GM12878 (cell line): ENCODE results near the gene LCP1. TPM values are rescaled to one million over a fixed set of nuclear protein-coding genes. Genes with fewer than 3 reads are reported as not detected.

Experiments used
- ATAC-seq: fragments of 200-7000 bp; cut with Tn5 transposase; 3 replicates; pipeline ENCODE4 v1.9.1; 2020; ENCODE audit warnings: mild to moderate bottlenecking, moderate library complexity
- BruUV-seq: library from RNA; stranded (reverse); fragments of 400-500 nt; replicated peaks from 2 replicates; lab custom pipeline; 2021; lab: Mats Ljungman, UMichigan
- CTCF ChIA-PET: fragments of 300-600 bp; sonication (Branson Sonifier 250); formaldehyde crosslinking; extraction: SDS; loops from one replicate; lab custom pipeline; 2021; ENCODE audit warnings: inconsistent platforms; lab: Yijun Ruan, JAX
- POLR2A ChIA-PET: fragments of 350-600 bp; formaldehyde crosslinking; extraction: SDS; loops from one replicate; lab custom pipeline; 2021; ENCODE audit warnings: inconsistent platforms; lab: Charles Lee
- RAD21 ChIA-PET: fragments of 300-600 bp; sonication (Branson Sonifier 250); formaldehyde crosslinking; loops from one replicate; lab custom pipeline; 2023; ENCODE audit warnings: antibody characterized with exemption; ENCODE audit not compliant: unreplicated experiment; lab: Charles Lee
- SMC1A ChIA-PET: fragments of 300-600 bp; sonication (Branson Sonifier 250); formaldehyde crosslinking; loops from one replicate; lab custom pipeline; 2023; ENCODE audit not compliant: unreplicated experiment, uncharacterized antibody; lab: Charles Lee
- DNase-seq: peaks from one replicate; pipeline ENCODE4 v3.0.0-alpha.2; 2011; ENCODE audit warnings: low read depth, low spot score
- FAIRE-seq: peaks from 3 replicates; lab custom pipeline; 2011; peaks lifted over from hg19 to GRCh38; lab: Jason Lieb, UNC
- H2AFZ ChIP-seq: 2 replicates; pipeline ENCODE4 v1.6.0; 2011; ENCODE audit warnings: low read depth, low read length, control low read depth; ENCODE audit not compliant: control insufficient read depth
- H3K27ac ChIP-seq: 2 replicates; pipeline ENCODE4 v1.5.1; 2011; ENCODE audit warnings: control low read depth; ENCODE audit not compliant: control insufficient read depth, insufficient read depth
- H3K27me3 ChIP-seq, 2 experiments: replicated peaks in 1 of 2; 2 replicates each; pipeline versions ENCODE4 v1.6.0 to v1.6.1; 2011; ENCODE audit warnings: low read length in 1 of 2; ENCODE audit not compliant: control insufficient read depth in 2 of 2, insufficient read depth in 2 of 2
- H3K36me3 ChIP-seq, 2 experiments: 2 replicates each; pipeline ENCODE4 v1.5.1; 2011; ENCODE audit warnings: low read length in 1 of 2; ENCODE audit not compliant: control insufficient read depth in 2 of 2, insufficient read depth in 2 of 2
- H3K4me1 ChIP-seq: 2 replicates; pipeline ENCODE4 v1.6.1; 2011; ENCODE audit warnings: mild to moderate bottlenecking, low read length, moderate library complexity, mixed read lengths; ENCODE audit not compliant: control insufficient read depth, insufficient read depth
- H3K4me2 ChIP-seq: 2 replicates; pipeline ENCODE4 v1.6.0; 2011; ENCODE audit warnings: control low read depth; ENCODE audit not compliant: control insufficient read depth, insufficient read depth
- H3K4me3 ChIP-seq: fragments of 200-600 bp; sonication (generic); 2 replicates; pipeline ENCODE4 v1.5.1; 2016
- H3K79me2 ChIP-seq: 2 replicates; pipeline ENCODE4 v1.6.0; 2011; ENCODE audit warnings: low read length; ENCODE audit not compliant: control insufficient read depth, insufficient read depth
- H3K9ac ChIP-seq: 2 replicates; pipeline ENCODE4 v1.8.0; 2011; ENCODE audit warnings: low read length, control low read depth, mixed read lengths; ENCODE audit not compliant: control insufficient read depth, insufficient read depth
- H3K9me3 ChIP-seq: replicated peaks from 3 replicates; pipeline ENCODE4 v1.5.1; 2011; ENCODE audit warnings: mild to moderate bottlenecking, low read length; ENCODE audit not compliant: control insufficient read depth, insufficient read depth
- H4K20me1 ChIP-seq: 2 replicates; pipeline ENCODE4 v1.6.0; 2011; ENCODE audit not compliant: control insufficient read depth, insufficient read depth
- JUNB ChIP-seq: IDR thresholded peaks from 2 replicates; pipeline ENCODE4 v1.6.1; 2016; ENCODE audit warnings: antibody characterized with exemption, mild to moderate bottlenecking
- NRF1 ChIP-seq: conservative IDR thresholded peaks from 2 replicates; pipeline ENCODE4 v1.6.1; 2011; ENCODE audit warnings: mild to moderate bottlenecking, low read depth, low read length, improper control_type of control experiment
- POLR2AphosphoS2 ChIP-seq: IDR thresholded peaks from 2 replicates; pipeline ENCODE4 v1.6.1; 2011; ENCODE audit warnings: low read depth, mild to moderate bottlenecking, low read length, improper control_type of control experiment, moderate library complexity
- POLR2AphosphoS5 ChIP-seq: IDR thresholded peaks from 2 replicates; pipeline ENCODE4 v1.6.1; 2011; ENCODE audit warnings: mild to moderate bottlenecking, low read length, inconsistent platforms
- SMARCA5 ChIP-seq: fragments of 450-650 bp; IDR thresholded peaks from 2 replicates; pipeline ENCODE4 v1.6.1; 2017; ENCODE audit warnings: mild to moderate bottlenecking
- SMC3 ChIP-seq: IDR thresholded peaks from 2 replicates; pipeline ENCODE4 v1.6.1; 2011; ENCODE audit warnings: low read length, improper control_type of control experiment, borderline replicate concordance
- STAT3 ChIP-seq: IDR thresholded peaks from 2 replicates; pipeline ENCODE4 v1.6.1; 2011; ENCODE audit warnings: low read depth, low read length, improper control_type of control experiment
- ZBTB33 ChIP-seq: fragments of 450-650 bp; IDR thresholded peaks from 2 replicates; pipeline ENCODE4 v1.6.1; 2017; ENCODE audit warnings: mild to moderate bottlenecking
- WGBS: methylation state at CpG from one replicate; pipeline ENCODE4 v1.1.6; 2016; ENCODE audit warnings: low lambda C conversion rate; ENCODE audit not compliant: insufficient replicate concordance, insufficient coverage; ENCODE audit errors: missing lambda C conversion rate; 5-methylcytosine and 5-hydroxymethylcytosine counted together
- in situ Hi-C: fragments of 300-500 bp; cut with MboI; formaldehyde crosslinking; loops from 9 replicates; pipeline ENCODE4 v1.14.3; 2018; ENCODE audit warnings: mixed read lengths
- intact Hi-C: fragments of 100-400 bp; cut with micrococcal nuclease; formaldehyde crosslinking; loops from one replicate; pipeline ENCODE4 v1.14.2; 2022; ENCODE audit not compliant: unreplicated experiment
- polyA plus RNA-seq, 11 experiments: library from polyadenylated mRNA; depleted of rRNA in 4 of 11; unstranded in 6 of 11; stranded (reverse) in 5 of 11; fragments of >200 nt; fragmentation: Nextera tagmentation in 4 of 11; fragmentation: Illumina TruSeq in 1 of 11; extraction: Ambion mirVana in 4 of 11; extraction: Trizol in 1 of 11; gene quantifications; 1 replicate in 1 of 11; 2 replicates in 10 of 11; pipeline versions ENCODE4 v1.2.1 to v1.2.3, GENCODE V29; 2011 to 2016; ENCODE audit warnings: inconsistent platforms in 2 of 11, missing spikeins in 2 of 11, low read depth in 1 of 11
- total RNA-seq, 4 experiments: library from RNA; depleted of rRNA in 3 of 4; stranded (reverse); fragments of >200 nt in 3 of 4; fragmentation: Illumina TruSeq in 1 of 4; extraction: Trizol in 1 of 4; gene quantifications; 2 replicates each; pipeline versions ENCODE4 v1.2.1 to v1.2.3, GENCODE V29; 2013 to 2021

LCP1 gene
- total and polyA plus RNA-seq, 10 of the 15 experiments (the other 5 are each of a cell fraction or from before 2014, with no cell fraction given): 775 to 2,201 (median 1,556) TPM

GRCh38 chr13:46145950-46146349 is 36.0 kb downstream of the LCP1 start:
- CTCF ChIA-PET: no interaction called here
- 48% methylated on average over 1 of the region's 2 CpGs for WGBS
- FAIRE-seq (no peak), ATAC-seq (no peak), DNase-seq (no peak)
- Histone ChIP-seq H3K4me1 (no peaks in the 10 kb centered on the region), H2AFZ (no peak overlapping the region), H3K4me3 (no peak overlapping the region), H3K27me3 (no peaks in the 10 kb centered on the region), H3K9me3 (no peaks in the 10 kb centered on the region), H4K20me1 (no peaks in the 10 kb centered on the region), H3K79me2 (peaks cover 9% of the 10 kb centered on the region), H3K36me3 (peaks cover 25 to 61% of the 10 kb centered on the region in 2 experiments), H3K9ac (no peak overlapping the region), H3K4me2 (no peak overlapping the region), H3K27ac (no peak overlapping the region)
- TF ChIP-seq ZBTB33 (no peak), SMARCA5 (no peak), STAT3 (no peak), POLR2AphosphoS2 (no peak; the same call in 1 of the 2 replicates), POLR2AphosphoS5 (peak; percentile 68), NRF1 (no peak), SMC3 (no peak), JUNB (no peak)
- intact Hi-C loops (no loop called here), in situ Hi-C loops (no loop called here)
- SMC1A ChIA-PET: no interaction called here
- TSS peak; percentile 16 for BruUV-seq
- POLR2A ChIA-PET: no interaction called here
- RAD21 ChIA-PET: no interaction called here
